ENCODE data around the gene FMR1NB.

Gene FMR1NB

DNA sequence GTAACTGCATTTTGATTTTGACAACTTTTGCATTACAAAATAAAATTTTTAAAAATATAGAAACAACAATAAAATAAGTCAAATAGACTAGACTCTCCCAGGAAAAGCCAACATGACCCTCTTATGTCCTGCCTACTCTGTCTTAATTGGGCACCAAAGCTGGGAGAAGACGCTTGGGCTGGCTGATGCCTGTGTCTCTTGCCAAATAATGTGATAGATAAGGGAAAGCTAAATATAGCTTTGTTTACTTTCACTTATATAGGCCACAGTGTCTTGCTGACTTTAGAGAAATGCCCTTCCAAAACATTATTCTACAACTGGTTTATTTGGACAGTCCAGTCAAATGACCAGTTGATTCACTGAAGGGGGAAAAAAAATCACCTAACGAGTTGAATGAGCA is 54.2 kb downstream of the FMR1NB start:
- TF ChIP-seq, protein P1, sequence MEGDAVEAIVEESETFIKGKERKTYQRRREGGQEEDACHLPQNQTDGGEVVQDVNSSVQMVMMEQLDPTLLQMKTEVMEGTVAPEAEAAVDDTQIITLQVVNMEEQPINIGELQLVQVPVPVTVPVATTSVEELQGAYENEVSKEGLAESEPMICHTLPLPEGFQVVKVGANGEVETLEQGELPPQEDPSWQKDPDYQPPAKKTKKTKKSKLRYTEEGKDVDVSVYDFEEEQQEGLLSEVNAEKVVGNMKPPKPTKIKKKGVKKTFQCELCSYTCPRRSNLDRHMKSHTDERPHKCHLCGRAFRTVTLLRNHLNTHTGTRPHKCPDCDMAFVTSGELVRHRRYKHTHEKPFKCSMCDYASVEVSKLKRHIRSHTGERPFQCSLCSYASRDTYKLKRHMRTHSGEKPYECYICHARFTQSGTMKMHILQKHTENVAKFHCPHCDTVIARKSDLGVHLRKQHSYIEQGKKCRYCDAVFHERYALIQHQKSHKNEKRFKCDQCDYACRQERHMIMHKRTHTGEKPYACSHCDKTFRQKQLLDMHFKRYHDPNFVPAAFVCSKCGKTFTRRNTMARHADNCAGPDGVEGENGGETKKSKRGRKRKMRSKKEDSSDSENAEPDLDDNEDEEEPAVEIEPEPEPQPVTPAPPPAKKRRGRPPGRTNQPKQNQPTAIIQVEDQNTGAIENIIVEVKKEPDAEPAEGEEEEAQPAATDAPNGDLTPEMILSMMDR (IDR thresholded peaks at IDR 0.05; ENCODE audit: low read depth, low read length), result no peak
- no peak for DNase-seq (ENCODE audit: extremely low read depth, low read depth)

DNA sequence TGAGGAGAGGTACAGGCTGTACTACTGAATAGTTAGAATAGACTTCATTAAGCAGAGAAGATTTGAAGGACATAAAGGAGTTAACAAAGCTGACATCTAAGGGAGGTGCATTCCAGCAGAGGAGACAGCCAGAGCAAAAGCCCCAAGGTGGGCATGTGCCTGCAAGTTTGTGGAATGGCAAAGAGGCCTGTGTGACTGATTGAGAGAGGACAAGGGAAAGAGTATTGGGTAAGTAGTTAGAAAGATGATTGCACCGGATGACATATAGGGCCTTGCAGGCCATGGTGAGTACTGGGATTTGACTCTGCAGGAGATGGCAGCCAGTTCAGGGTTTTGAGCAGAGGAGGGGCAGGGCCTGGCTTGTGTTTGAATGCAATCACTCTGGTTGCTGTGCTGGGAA is 55.9 kb downstream of the FMR1NB start:
- DNase-seq (ENCODE audit: extremely low read depth, low read depth), result no peak
- TF ChIP-seq, protein P1 (IDR thresholded peaks at IDR 0.05; ENCODE audit: low read depth, low read length), result no peak

DNA sequence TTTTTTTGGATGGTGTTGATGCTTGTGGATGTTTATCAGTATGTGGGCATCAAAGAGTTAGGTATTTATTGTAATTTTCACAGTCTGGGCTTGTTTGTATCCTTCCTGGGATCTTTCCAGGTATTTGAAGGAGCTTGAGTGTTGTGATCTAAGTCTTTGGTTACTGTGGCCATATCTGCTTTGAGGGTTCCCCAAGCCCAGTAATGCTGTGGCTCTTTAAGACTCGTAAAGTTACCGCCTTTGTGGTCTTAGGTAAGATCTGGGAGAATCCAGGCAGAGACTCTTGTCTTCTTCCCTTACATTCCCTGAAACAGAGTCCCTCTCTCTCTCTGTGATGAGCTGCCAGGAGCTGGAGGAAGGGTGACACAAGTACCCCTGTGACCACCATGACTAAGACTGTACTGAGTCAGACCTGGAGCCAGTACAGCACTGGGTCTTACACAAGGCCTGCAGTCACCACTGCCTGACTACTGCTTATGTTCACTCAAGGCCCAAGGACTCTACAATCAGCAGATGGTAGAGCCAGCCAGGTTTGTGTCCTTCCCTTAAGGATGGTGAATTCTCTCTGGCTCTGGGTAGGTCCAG is 62.2 kb downstream of the FMR1NB start:
- DNase-seq (ENCODE audit: extremely low read depth, low read depth), result no peak

DNA sequence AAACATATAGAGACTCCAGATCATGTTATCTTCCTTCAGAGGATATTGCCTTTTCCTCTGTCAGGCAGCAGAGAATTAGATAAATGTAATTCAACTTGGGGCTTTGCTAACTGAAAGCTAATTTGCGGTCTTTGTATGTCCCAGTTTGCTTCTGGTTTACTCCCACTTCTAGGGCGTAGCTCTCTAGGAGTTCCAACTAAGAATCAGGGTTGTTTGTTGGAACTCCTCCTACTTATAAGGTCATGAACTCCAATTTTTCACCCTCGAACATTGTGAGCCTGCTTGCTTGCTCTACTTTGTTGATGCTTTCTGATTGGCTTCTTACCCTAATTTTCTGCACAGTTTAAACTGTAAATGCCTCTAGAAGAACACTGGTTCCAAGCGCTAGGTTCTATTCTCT is 66.1 kb downstream of the FMR1NB start:
- DNase-seq (ENCODE audit: extremely low read depth, low read depth), result no peak
- TF ChIP-seq, protein P1 (IDR thresholded peaks at IDR 0.05; ENCODE audit: low read depth, low read length), result no peak

More for the DNA sequence above, 62.2 kb downstream of the FMR1NB start:
- TF ChIP-seq, protein P1 (IDR thresholded peaks at IDR 0.05; ENCODE audit: low read depth, low read length), result no peak

DNA sequence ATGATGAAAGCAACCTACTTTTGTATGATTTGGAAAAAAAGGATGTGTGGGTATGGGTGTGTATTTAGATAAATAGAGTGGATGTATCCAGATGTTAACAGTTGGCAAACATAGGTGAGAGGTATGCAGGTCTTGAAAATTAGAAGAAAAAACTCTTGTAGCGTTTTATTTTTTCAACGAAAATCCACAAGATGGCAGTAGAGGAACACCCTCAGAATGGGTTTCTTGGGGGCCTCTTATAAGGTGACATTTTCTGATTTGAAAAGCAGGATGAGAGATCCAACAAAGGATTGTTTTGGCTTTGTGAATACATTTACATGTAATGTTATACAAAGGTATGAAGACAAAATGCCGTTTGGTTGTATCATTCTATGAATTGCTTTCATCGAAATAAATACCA is 68.3 kb downstream of the FMR1NB start:
- TF ChIP-seq, protein P1 (IDR thresholded peaks at IDR 0.05; ENCODE audit: low read depth, low read length), result peak; percentile 48

DNA sequence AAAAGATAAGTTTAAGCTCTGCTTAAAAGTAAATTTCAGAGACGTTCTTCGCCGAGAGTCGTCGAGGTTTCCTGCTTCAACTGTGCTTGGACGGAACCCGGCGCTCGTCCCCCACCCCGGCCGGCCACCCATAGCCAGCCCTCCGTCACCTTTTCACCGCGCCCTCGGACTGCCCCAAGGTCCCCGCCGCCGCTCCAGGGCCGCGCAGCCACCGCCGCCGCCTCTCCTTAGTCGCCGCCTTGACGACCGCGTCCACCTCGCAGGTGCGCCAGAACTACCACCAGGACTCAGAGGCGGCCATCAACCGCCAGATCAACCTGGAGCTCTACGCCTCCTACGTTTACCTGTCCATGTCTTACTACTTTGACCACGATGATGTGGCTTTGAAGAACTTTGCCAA is 70.8 kb downstream of the FMR1NB start:
- TF ChIP-seq, protein P1 (IDR thresholded peaks at IDR 0.05; ENCODE audit: low read depth, low read length), result no peak
- no peak for DNase-seq (ENCODE audit: extremely low read depth, low read depth)

More for the DNA sequence above, 68.3 kb downstream of the FMR1NB start:
- no peak for DNase-seq (ENCODE audit: extremely low read depth, low read depth)

DNA sequence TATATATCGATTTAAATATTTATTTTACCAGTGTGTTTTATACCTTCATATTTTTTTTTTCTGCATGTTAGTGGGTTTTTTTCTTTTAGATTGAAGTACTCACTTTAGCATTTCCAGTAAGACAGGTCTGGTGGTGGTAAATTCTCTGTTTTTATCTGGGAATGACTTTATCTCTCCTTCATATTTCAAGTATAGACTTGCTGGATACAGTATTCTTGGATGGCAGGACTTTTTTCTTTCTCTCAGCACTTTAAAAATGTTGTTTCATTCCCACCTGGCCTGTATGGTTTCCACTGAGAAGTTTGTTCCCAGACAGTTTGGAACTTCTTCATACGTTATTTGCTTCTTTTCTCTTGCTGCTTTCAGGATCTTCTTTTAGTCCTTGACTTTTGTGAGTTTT is 86.1 kb downstream of the FMR1NB start:
- TF ChIP-seq, protein P1 (IDR thresholded peaks at IDR 0.05; ENCODE audit: low read depth, low read length), result no peak
- no peak for DNase-seq (ENCODE audit: extremely low read depth, low read depth)

Measured in AG09319 (cell line).